ENCODE data around the gene GADL1. TPM values are rescaled to one million over a fixed set of nuclear protein-coding genes. Genes with fewer than 3 reads are reported as not detected.

The GADL1 gene
- polyA plus RNA-seq, 6 donors from 2014 or later: not detected

- Mint-ChIP-seq H3K4me3 (peak overlapping the region in 1 of 8 donors; percentile 56), H3K4me1 (peaks cover 0 to 6% (median 6%) of the 10 kb centered on the region in 3 donors), H3K36me3 (peaks cover 4 to 8% of the 10 kb centered on the region in 2 donors), H3K27ac (no peak overlapping the region), H3K27me3 (no peaks in the 10 kb centered on the region), H3K9me3 (peaks cover 0 to 14% (median 7%) of the 10 kb centered on the region in 7 donors)
- DNase-seq (no peak), ATAC-seq (ENCODE audit: low read depth in 2 of 2) (no peak)
These were observed 182.6 kb downstream of the GADL1 start for GRCh38 chr3:30711867-30712266.

GRCh38 chr3:30711151-30711550, 183.3 kb downstream of the GADL1 start:
- ATAC-seq (ENCODE audit: low read depth in 2 of 2): peak in 1 of 2 donors; percentile 44
- Mint-ChIP-seq H3K27ac (no peak overlapping the region), H3K9me3 (peaks cover 0 to 14% (median 7%) of the 10 kb centered on the region in 7 donors), H3K4me1 (peaks cover 0 to 6% (median 6%) of the 10 kb centered on the region in 3 donors), H3K4me3 (no peak overlapping the region), H3K27me3 (no peaks in the 10 kb centered on the region), H3K36me3 (peaks cover 4 to 8% of the 10 kb centered on the region in 2 donors)
- no peak for DNase-seq

GRCh38 chr3:30710017-30710416, 184.4 kb downstream of the GADL1 start:
- Mint-ChIP-seq H3K27ac (no peak overlapping the region), H3K27me3 (no peaks in the 10 kb centered on the region), H3K36me3 (peaks cover 4 to 7% of the 10 kb centered on the region in 2 donors), H3K4me3 (no peak overlapping the region), H3K4me1 (peaks cover 4 to 11% (median 6%) of the 10 kb centered on the region in 3 donors), H3K9me3 (peaks cover 0 to 8% (median 5%) of the 10 kb centered on the region in 7 donors)
- ATAC-seq (ENCODE audit: low read depth in 2 of 2) (no peak), DNase-seq (no peak)

- H3K27ac Mint-ChIP-seq: peak overlapping the region in 1 of 6 donors; percentile 1
- peaks cover 8 to 18% (median 16%) of the 10 kb centered on the region in 3 donors for H3K4me1 Mint-ChIP-seq
- ATAC-seq (ENCODE audit: low read depth in 2 of 2) (no peak), DNase-seq (no peak)
- peaks cover 0 to 3% (median 2%) of the 10 kb centered on the region in 7 donors for H3K9me3 Mint-ChIP-seq
- no peak overlapping the region for H3K4me3 Mint-ChIP-seq
- H3K27me3 Mint-ChIP-seq: no peaks in the 10 kb centered on the region
- H3K36me3 Mint-ChIP-seq: peaks cover 3 to 5% of the 10 kb centered on the region in 2 donors
These were observed 186.0 kb downstream of the GADL1 start for GRCh38 chr3:30708472-30708871.

- peaks cover 8 to 20% (median 18%) of the 10 kb centered on the region in 3 donors for H3K4me1 Mint-ChIP-seq
- ATAC-seq (ENCODE audit: low read depth in 2 of 2): no peak
These were observed 186.6 kb downstream of the GADL1 start for GRCh38 chr3:30707825-30708224.

GRCh38 chr3:30704931-30705890, 189.2 kb downstream of the GADL1 start:
- Mint-ChIP-seq H3K9me3 (peaks cover 0 to 11% (median 5%) of the 10 kb centered on the region in 7 donors), H3K4me3 (no peak overlapping the region), H3K36me3 (peaks cover 9 to 11% of the 10 kb centered on the region in 2 donors), H3K27ac (peak overlapping the region in 4 of 6 donors; percentile 23 to 68 (median 58)), H3K4me1 (peaks cover 13 to 30% (median 14%) of the 10 kb centered on the region in 3 donors), H3K27me3 (no peaks in the 10 kb centered on the region)
- DNase-seq (no peak), ATAC-seq (ENCODE audit: low read depth in 2 of 2) (no peak)

More at GRCh38 chr3:30707825-30708224, 186.6 kb downstream of the GADL1 start:
- H3K4me3 Mint-ChIP-seq: no peak overlapping the region
- no peak overlapping the region for H3K27ac Mint-ChIP-seq
- no peak for DNase-seq
- peaks cover 9 to 11% of the 10 kb centered on the region in 2 donors for H3K36me3 Mint-ChIP-seq
- H3K9me3 Mint-ChIP-seq: peaks cover 0 to 9% (median 5%) of the 10 kb centered on the region in 7 donors
- H3K27me3 Mint-ChIP-seq: no peaks in the 10 kb centered on the region

- Mint-ChIP-seq H3K4me1 (peaks cover 13 to 30% (median 14%) of the 10 kb centered on the region in 3 donors), H3K9me3 (peaks cover 0 to 11% (median 5%) of the 10 kb centered on the region in 7 donors), H3K4me3 (peak overlapping the region in 1 of 8 donors; percentile 17), H3K27ac (peak overlapping the region in 5 of 6 donors; percentile 4 to 76 (median 63)), H3K36me3 (peaks cover 9 to 11% of the 10 kb centered on the region in 2 donors), H3K27me3 (no peaks in the 10 kb centered on the region)
- ATAC-seq (ENCODE audit: low read depth in 2 of 2) (no peak), DNase-seq (no peak)
These were observed 191.5 kb downstream of the GADL1 start for GRCh38 chr3:30702828-30703397.

- ATAC-seq (ENCODE audit: low read depth in 2 of 2) (no peak), DNase-seq (no peak)
- Mint-ChIP-seq H3K9me3 (peaks cover 0 to 11% (median 5%) of the 10 kb centered on the region in 7 donors), H3K4me1 (peaks cover 14 to 34% (median 18%) of the 10 kb centered on the region in 3 donors), H3K27me3 (no peaks in the 10 kb centered on the region), H3K36me3 (peaks cover 9 to 10% of the 10 kb centered on the region in 2 donors), H3K27ac (peak overlapping the region in 3 of 6 donors; percentile 58 to 70 (median 68)), H3K4me3 (no peak overlapping the region)
These were observed 192.2 kb downstream of the GADL1 start for GRCh38 chr3:30702038-30702827.

GRCh38 chr3:30700702-30701321, 193.6 kb downstream of the GADL1 start:
- H3K4me3 Mint-ChIP-seq: no peak overlapping the region
- no peak for DNase-seq
- H3K36me3 Mint-ChIP-seq: peaks cover 9 to 11% of the 10 kb centered on the region in 2 donors
- peaks cover 0 to 11% (median 5%) of the 10 kb centered on the region in 7 donors for H3K9me3 Mint-ChIP-seq
- no peaks in the 10 kb centered on the region for H3K27me3 Mint-ChIP-seq
- H3K27ac Mint-ChIP-seq: peak overlapping the region in 4 of 6 donors; percentile 13 to 69 (median 20)
- H3K4me1 Mint-ChIP-seq: peaks cover 19 to 49% (median 32%) of the 10 kb centered on the region in 3 donors
- no peak for ATAC-seq (ENCODE audit: low read depth in 2 of 2)

- H3K36me3 Mint-ChIP-seq: peaks cover 9 to 15% of the 10 kb centered on the region in 2 donors
- H3K27me3 Mint-ChIP-seq: no peaks in the 10 kb centered on the region
- no peak overlapping the region for H3K4me3 Mint-ChIP-seq
- ATAC-seq (ENCODE audit: low read depth in 2 of 2): no peak
- peak overlapping the region in 3 of 6 donors; percentile 59 to 66 (median 61) for H3K27ac Mint-ChIP-seq
- no peak for DNase-seq
- H3K9me3 Mint-ChIP-seq: peaks cover 0 to 11% (median 5%) of the 10 kb centered on the region in 7 donors
- H3K4me1 Mint-ChIP-seq: peaks cover 21 to 52% (median 40%) of the 10 kb centered on the region in 3 donors
These were observed 194.5 kb downstream of the GADL1 start for GRCh38 chr3:30699927-30700326.

- Mint-ChIP-seq H3K36me3 (peaks cover 7 to 14% of the 10 kb centered on the region in 2 donors), H3K9me3 (peaks cover 0 to 8% (median 4%) of the 10 kb centered on the region in 7 donors), H3K4me3 (no peak overlapping the region), H3K27me3 (no peaks in the 10 kb centered on the region), H3K4me1 (peaks cover 22 to 52% (median 32%) of the 10 kb centered on the region in 3 donors), H3K27ac (peak overlapping the region in 1 of 6 donors; percentile 51)
- no peak for ATAC-seq (ENCODE audit: low read depth in 2 of 2)
- no peak for DNase-seq
These were observed 195.9 kb downstream of the GADL1 start for GRCh38 chr3:30698549-30698948.

- peaks cover 26 to 63% (median 41%) of the 10 kb centered on the region in 3 donors for H3K4me1 Mint-ChIP-seq
- no peak for ATAC-seq (ENCODE audit: low read depth in 2 of 2)
- H3K27me3 Mint-ChIP-seq: no peaks in the 10 kb centered on the region
- peaks cover 7 to 15% of the 10 kb centered on the region in 2 donors for H3K36me3 Mint-ChIP-seq
- H3K9me3 Mint-ChIP-seq: no peaks in the 10 kb centered on the region
- H3K27ac Mint-ChIP-seq: peak overlapping the region; percentile 43 to 83 (median 62)
- H3K4me3 Mint-ChIP-seq: peak overlapping the region in 1 of 8 donors; percentile 5
- DNase-seq: no peak
These were observed 197.6 kb downstream of the GADL1 start for GRCh38 chr3:30696896-30697295.
